NCI-H82 treated with DMSO at 0.1 percent for 48 hours (cell line): ENCODE data around the gene MDN1.
A peak's percentile ranks its signal among the peaks of the same experiment; 100 is the strongest.
"Not testable (repeated sequence)": the region's sequence is repeated elsewhere in the genome, so short reads cannot be mapped to it uniquely, and the experiment has no call there.

ENCODE experiments used
- DNase-seq: peaks from one replicate; lab custom pipeline; 2025; ENCODE audit not compliant: unreplicated experiment; lab: John Stamatoyannopoulos, UW

Gene MDN1

GRCh38 chr6:89776583-89777233, 42.9 kb downstream of the MDN1 start:
- no peak for DNase-seq

- no peak for DNase-seq
These were observed 44.4 kb downstream of the MDN1 start for GRCh38 chr6:89775150-89775549.

- no peak for DNase-seq
These were observed 50.0 kb downstream of the MDN1 start for GRCh38 chr6:89769572-89769971.

- no peak for DNase-seq
These were observed 51.3 kb downstream of the MDN1 start for GRCh38 chr6:89768324-89768723.

- no peak for DNase-seq
These were observed 56.0 kb downstream of the MDN1 start for GRCh38 chr6:89763550-89763949.

- no peak for DNase-seq
These were observed 60.8 kb downstream of the MDN1 start for GRCh38 chr6:89758830-89759229.

GRCh38 chr6:89750338-89750737, 69.3 kb downstream of the MDN1 start:
- DNase-seq = no peak

- DNase-seq = no peak
These were observed 69.7 kb downstream of the MDN1 start for GRCh38 chr6:89749918-89750317.

- DNase-seq = no peak
These were observed 73.9 kb downstream of the MDN1 start for GRCh38 chr6:89745716-89746115.

GRCh38 chr6:89745096-89745495, 74.5 kb downstream of the MDN1 start:
- no peak for DNase-seq

GRCh38 chr6:89736893-89737292, 82.7 kb downstream of the MDN1 start:
- DNase-seq = no peak

GRCh38 chr6:89734526-89734925, 85.1 kb downstream of the MDN1 start:
- DNase-seq = no peak

- no peak for DNase-seq
These were observed 87.5 kb downstream of the MDN1 start for GRCh38 chr6:89731924-89732567.

- not testable (repeated sequence) for DNase-seq
These were observed 88.3 kb downstream of the MDN1 start for GRCh38 chr6:89731262-89731661.

GRCh38 chr6:89729818-89730217, 89.8 kb downstream of the MDN1 start:
- DNase-seq = no peak

GRCh38 chr6:89727501-89727900, 92.1 kb downstream of the MDN1 start:
- DNase-seq = no peak

GRCh38 chr6:89724981-89725380, 94.6 kb downstream of the MDN1 start:
- no peak for DNase-seq

GRCh38 chr6:89723046-89723445, 96.5 kb downstream of the MDN1 start:
- DNase-seq = no peak

- DNase-seq = no peak
These were observed 103.1 kb downstream of the MDN1 start for GRCh38 chr6:89716532-89716931.

- peak; percentile 26 for DNase-seq
These were observed 107.8 kb downstream of the MDN1 start for GRCh38 chr6:89711801-89712200.

- DNase-seq = no peak
These were observed 111.3 kb downstream of the MDN1 start for GRCh38 chr6:89708316-89708715.

- DNase-seq = no peak
These were observed 111.8 kb downstream of the MDN1 start for GRCh38 chr6:89707766-89708165.

GRCh38 chr6:89706121-89706520, 113.5 kb downstream of the MDN1 start:
- DNase-seq = no peak
